Fibroblast of skin of right biceps (primary cell): ENCODE data around the gene KCNK17.
"Not testable (repeated sequence)": the region's sequence is repeated elsewhere in the genome, so short reads cannot be mapped to it uniquely, and the experiment has no call there.

ENCODE experiments used
- DNase-seq: peaks from one replicate; pipeline ENCODE4 v3.0.0-alpha.2; 2013

Gene KCNK17

DNA sequence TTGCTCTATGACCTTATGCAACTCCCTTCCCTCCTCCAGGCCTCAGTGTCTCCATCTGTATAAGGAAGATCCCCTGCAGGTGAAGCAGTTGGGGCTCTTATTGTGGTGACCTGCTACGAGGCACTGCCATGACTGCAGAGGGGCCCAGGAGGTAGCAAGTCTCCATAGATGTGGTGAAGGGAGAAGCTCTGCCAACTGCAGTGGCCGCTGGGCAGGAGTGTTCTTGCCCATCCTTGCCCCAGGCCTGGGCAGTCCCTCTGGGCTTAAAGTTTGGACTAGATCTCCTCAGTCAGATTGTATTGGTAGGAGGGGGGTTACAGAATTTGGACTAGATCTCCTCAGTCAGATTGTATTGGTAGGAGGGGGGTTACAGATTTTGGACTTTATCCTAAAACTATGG, 12.2 kb downstream of the KCNK17 start:
- DNase-seq, result no peak

- DNase-seq, result no peak
These were observed 12.6 kb downstream of the KCNK17 start for GRCh38 chr6:39301606-39302005.

GRCh38 chr6:39300739-39301138, 13.5 kb downstream of the KCNK17 start:
- no peak for DNase-seq

GRCh38 chr6:39298061-39298460, 16.2 kb downstream of the KCNK17 start:
- no peak for DNase-seq

GRCh38 chr6:39296745-39297640, 17.2 kb downstream of the KCNK17 start:
- no peak for DNase-seq

GRCh38 chr6:39295611-39296011, 18.6 kb downstream of the KCNK17 start:
- DNase-seq, result no peak

DNA sequence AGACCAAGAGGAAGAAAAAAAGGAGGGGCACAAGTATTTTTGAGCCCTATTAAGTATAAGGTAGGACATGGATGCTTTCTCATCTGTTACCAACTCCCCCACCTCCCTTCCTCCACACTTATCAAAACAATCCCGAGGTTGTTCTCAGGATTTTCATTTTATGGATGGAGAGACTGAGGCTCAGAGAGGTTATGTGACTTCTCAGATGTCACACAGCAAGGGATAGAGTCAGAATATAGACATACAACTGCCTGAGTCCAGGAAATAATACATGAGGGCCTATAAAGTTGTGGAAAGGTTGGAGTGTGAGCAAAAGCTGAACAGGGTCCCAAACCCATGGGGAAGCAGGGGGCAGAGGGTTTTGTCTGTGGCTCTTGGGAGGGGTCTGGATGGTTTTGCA, 19.3 kb downstream of the KCNK17 start:
- DNase-seq, result no peak

GRCh38 chr6:39294133-39294532, 20.1 kb downstream of the KCNK17 start:
- DNase-seq, result no peak

DNA sequence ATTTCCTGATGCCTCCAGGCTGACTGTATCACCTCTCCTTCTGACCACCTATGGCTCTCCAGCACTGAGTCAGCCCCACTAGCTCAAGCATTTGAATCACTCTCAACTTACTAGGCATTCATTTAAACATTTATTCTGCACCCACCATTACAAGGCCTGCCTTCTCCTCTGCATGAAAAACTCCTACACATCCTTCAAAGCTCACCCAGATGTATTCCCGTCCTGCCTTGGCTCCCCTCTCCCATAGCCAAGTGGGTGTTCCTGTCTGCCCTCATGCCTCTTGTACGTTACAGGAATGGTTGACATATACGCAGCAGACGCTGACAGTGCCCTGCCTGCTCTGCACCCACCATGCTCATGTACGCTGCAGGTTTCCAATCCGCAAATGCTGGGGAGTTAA, 21.6 kb downstream of the KCNK17 start:
- DNase-seq, result no peak

GRCh38 chr6:39289490-39289889, 24.7 kb downstream of the KCNK17 start:
- no peak for DNase-seq

GRCh38 chr6:39287601-39288000, 26.6 kb downstream of the KCNK17 start:
- DNase-seq, result no peak

DNA sequence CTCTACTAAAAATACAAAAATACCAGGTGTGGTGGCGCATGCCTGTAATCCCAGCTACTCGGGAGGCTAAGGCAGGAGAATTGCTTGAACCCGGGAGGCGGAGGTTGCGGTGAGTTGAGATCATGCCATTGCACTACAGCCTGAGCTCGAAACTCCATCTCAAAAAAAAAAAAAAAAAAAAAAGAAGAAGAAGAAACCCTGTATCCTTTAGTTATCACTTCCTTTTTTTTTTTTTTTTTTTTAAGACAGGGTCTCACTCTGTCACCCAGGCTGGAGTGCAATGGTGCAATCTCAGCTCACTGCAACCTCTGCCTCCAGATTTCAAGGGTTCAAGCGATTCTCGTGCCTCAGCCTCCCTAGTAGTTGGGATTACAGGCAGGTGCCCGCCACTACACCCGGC, 27.6 kb downstream of the KCNK17 start:
- DNase-seq, result not testable (repeated sequence)

GRCh38 chr6:39282774-39283173, 31.4 kb downstream of the KCNK17 start:
- DNase-seq, result no peak

DNA sequence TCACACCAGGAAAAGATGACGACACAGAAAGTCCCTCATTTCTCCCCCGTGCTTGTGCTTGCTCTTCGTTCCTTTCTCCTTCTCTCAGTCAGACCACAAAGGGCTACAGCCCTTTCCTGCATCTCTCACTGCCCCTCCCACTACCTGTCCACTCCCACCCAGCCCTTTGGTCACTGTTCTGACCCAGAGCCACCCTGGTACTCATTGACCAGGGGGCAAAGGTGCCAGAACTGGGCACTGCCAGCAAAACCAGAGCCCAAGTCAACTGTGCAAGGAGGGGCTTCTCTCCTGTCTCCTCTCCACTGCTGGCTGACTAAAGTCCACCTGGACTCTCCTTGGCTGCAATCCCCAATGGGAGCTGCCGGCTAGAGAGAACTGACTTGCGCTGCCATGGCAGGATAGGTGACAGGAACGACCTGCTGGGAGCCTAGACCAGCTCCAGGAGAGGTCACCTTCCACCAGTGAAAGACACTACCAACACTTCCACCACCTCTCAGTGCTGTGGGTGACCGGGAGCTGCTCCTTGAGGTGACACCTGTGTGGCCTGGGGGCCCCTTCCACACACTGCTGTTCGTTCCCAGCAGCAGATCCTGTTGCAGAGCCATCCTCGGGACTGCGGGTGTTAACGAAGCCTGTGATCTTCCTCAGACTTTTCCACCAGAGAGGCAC, 32.8 kb downstream of the KCNK17 start:
- DNase-seq, result no peak

- DNase-seq, result no peak
These were observed 33.9 kb downstream of the KCNK17 start for GRCh38 chr6:39280247-39280731.

DNA sequence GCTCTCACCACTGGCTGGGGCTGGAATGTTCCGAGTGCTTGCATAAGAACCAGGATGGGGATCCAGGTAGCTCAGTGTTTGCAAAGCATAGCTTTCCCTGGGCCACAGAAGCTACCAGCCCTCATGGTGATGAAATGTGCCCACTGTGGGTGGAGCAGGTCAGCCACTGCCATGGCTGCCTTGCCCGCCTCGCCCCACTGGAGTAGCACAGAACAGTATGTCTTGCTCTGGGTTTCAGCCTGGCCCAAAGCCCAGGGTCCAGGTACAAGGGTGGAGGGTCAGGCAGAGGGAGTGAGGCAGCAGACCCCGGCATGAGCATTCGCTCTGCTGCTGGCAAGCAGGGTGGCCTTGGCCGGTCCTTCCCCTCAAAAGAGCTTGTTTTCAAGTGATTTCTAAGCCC, 34.7 kb downstream of the KCNK17 start:
- DNase-seq, result no peak

GRCh38 chr6:39276379-39276995, 37.7 kb downstream of the KCNK17 start:
- no peak for DNase-seq

DNA sequence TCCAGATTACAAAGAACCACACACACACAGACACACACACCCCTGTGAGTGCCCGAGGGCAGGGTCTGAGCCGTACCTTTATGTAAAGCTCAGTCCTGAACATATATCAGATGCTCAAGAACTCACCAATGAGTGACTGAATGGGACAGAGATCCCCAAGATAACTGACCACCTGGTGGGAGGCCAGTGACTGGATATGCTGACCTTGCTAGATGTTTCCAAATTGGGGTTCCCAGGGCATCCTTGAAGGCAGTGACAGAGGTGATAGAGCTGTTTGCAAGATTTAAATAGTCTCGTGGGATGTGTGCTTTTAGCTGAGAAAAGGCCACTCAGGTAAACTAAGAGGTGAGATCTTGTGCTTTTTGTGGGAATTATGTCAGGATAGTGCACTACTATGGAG, 39.3 kb downstream of the KCNK17 start:
- no peak for DNase-seq

- DNase-seq, result no peak
These were observed 39.7 kb downstream of the KCNK17 start for GRCh38 chr6:39274471-39274870.

DNA sequence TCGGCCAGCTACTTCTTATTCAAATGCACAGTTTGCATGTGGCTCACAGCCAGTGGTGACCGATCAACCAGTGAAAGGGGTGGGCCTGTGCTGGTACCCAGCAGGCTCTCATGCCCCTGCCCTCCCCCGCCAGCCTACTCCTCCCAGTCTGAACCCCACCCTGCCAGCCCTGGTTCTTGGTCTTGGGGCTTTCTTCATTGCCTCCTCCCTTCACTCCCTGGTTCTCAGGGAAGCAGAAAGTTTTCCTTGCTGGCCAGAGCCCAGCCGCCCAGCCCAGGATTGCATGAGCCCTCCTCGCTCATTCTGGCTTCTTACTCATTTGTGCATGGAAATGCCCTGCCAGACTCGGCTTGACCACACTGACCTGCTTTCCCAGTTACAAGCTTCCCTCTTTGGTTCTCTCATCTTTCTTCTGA, 40.8 kb downstream of the KCNK17 start:
- DNase-seq, result no peak

- no peak for DNase-seq
These were observed 44.3 kb downstream of the KCNK17 start for GRCh38 chr6:39269961-39270360.

GRCh38 chr6:39268721-39269120, 45.5 kb downstream of the KCNK17 start:
- DNase-seq, result no peak

- no peak for DNase-seq
These were observed 46.0 kb downstream of the KCNK17 start for GRCh38 chr6:39268171-39268570.
